GM06990 (cell line): ENCODE data around the gene IGHMBP2.

Experiments
- DNase-seq: peaks from one replicate; pipeline ENCODE4 v3.0.0-alpha.2; 2011; ENCODE audit not compliant: insufficient read length; ENCODE audit errors: extremely low read depth
- H3K27me3 ChIP-seq: replicated peaks from 2 replicates; pipeline ENCODE4 v1.6.0; 2011; ENCODE audit warnings: low read length; ENCODE audit not compliant: control insufficient read depth, insufficient read depth
- H3K36me3 ChIP-seq: 2 replicates; pipeline ENCODE4 v1.5.1; 2011; ENCODE audit warnings: low read length; ENCODE audit not compliant: control insufficient read depth, insufficient read depth
- H3K4me3 ChIP-seq: replicated peaks from 2 replicates; pipeline ENCODE4 v1.5.1; 2011; ENCODE audit warnings: low read depth, mild to moderate bottlenecking, control low read depth, low read length
- CTCF ChIP-seq: IDR thresholded peaks from 2 replicates; pipeline ENCODE4 v1.5.1; 2011; ENCODE audit warnings: low read length, control low read depth, mild to moderate bottlenecking, inconsistent platforms; ENCODE audit not compliant: insufficient read depth, poor library complexity, severe bottlenecking

Gene IGHMBP2

GRCh38 chr11:68933605-68934320 is 30.1 kb downstream of the IGHMBP2 start:
- no peaks in the 10 kb centered on the region for H3K27me3 ChIP-seq
- H3K36me3 ChIP-seq = peaks cover 45% of the 10 kb centered on the region

GRCh38 chr11:68934321-68934645 is 30.6 kb downstream of the IGHMBP2 start:
- no peak overlapping the region for H3K4me3 ChIP-seq
- TF ChIP-seq CTCF = no peak
- peaks cover 48% of the 10 kb centered on the region for H3K36me3 ChIP-seq
- no peaks in the 10 kb centered on the region for H3K27me3 ChIP-seq
- no peak for DNase-seq

More at GRCh38 chr11:68933605-68934320, 30.1 kb downstream of the IGHMBP2 start:
- TF ChIP-seq CTCF = no peak
- no peak overlapping the region for H3K4me3 ChIP-seq
- DNase-seq = no peak

GRCh38 chr11:68934666-68935065 is 31.0 kb downstream of the IGHMBP2 start:
- no peak for DNase-seq
- H3K36me3 ChIP-seq = peaks cover 46% of the 10 kb centered on the region
- no peak overlapping the region for H3K4me3 ChIP-seq
- no peak for TF ChIP-seq CTCF
- H3K27me3 ChIP-seq = no peaks in the 10 kb centered on the region

- H3K27me3 ChIP-seq = no peaks in the 10 kb centered on the region
- DNase-seq = no peak
- H3K4me3 ChIP-seq = no peak overlapping the region
- peaks cover 49% of the 10 kb centered on the region for H3K36me3 ChIP-seq
- no peak for TF ChIP-seq CTCF
These were observed 31.4 kb downstream of the IGHMBP2 start for GRCh38 chr11:68935066-68935465.

- peaks cover 46% of the 10 kb centered on the region for H3K36me3 ChIP-seq
- H3K27me3 ChIP-seq = no peaks in the 10 kb centered on the region
- DNase-seq = no peak
- no peak for TF ChIP-seq CTCF
- H3K4me3 ChIP-seq = no peak overlapping the region
These were observed 32.0 kb downstream of the IGHMBP2 start for GRCh38 chr11:68935516-68936357.
